GM21737 (cell line): ENCODE data around the gene ASAP3.

Experiments
- ATAC-seq: cut with Tn5 transposase; IDR thresholded peaks from one replicate; pipeline ENCODE4 v1.9.1; 2021; ENCODE audit warnings: mild to moderate bottlenecking, moderate library complexity; ENCODE audit not compliant: unreplicated experiment

Gene ASAP3

DNA sequence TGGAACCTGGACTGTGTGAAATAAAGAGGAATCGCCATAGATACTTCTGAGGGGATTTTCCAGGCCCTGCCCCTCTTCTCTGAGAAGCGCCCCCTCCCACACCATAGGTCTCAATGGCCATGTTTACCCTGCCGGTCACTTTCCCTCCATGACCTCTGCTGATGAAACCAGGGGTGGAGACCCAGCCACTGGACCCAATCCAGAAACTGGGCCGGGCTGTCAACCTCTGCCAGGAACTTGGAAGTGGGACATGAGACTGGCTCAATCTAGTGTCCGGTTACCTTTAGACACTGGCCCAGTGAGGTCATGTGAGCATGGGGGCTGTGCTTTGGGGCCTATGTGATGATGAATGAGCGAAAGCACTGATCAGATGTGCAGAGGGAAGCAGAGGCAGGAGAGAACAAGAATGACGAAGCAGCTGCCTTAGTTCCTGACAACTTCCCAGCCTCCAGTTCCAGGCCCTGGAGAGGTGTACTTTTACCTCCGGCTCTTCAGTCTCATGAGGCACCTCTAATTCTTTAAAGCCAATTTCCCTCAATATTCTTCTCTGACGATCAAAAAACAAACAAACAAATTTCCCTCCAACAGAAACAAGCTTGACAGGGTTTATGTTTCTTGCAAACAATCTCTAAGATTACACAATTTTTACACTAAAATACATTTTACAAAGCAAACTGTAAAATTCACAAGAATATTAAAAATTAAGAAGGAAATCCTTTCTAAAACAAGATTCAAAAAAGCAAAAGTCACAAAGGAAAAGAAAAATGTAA is 4.9 kb downstream of the ASAP3 start:
- no peak for ATAC-seq

DNA sequence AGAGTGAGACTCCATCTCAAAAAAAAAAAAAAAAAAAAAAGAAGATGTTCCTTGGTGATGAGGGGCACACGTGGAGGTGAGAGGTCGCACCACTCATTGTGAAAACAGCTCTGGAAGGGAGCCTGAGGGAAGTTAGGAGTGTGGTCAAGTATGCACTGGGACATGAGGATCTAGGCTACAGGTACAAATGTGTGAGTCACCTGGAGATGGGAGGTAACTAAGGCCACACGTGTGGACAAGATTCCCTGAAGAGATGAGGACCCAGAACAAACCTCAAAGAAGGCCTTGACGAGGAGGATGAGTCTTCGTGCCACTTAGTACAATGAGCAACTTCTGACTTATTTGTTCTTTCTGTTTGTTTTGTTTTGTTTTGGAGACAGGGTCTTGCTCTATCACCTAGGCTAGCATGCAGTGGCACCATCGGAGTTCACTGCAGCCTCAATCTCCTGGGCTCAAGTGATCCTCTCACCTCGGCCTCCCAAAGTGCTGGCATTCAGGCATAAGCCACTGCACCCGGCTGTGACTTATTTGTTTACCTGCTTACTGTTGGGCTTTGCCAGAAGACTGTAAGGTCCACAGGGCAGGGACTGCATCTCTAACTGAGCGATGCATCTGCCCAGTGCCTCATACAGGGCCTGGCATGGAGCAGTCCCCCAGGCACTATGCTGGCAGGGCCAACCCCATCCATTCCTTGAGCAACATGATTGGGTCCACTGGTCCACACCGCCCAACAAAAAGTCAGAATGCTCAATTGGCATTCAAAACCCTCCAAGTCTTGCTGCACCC is 6.4 kb downstream of the ASAP3 start:
- ATAC-seq = no peak

DNA sequence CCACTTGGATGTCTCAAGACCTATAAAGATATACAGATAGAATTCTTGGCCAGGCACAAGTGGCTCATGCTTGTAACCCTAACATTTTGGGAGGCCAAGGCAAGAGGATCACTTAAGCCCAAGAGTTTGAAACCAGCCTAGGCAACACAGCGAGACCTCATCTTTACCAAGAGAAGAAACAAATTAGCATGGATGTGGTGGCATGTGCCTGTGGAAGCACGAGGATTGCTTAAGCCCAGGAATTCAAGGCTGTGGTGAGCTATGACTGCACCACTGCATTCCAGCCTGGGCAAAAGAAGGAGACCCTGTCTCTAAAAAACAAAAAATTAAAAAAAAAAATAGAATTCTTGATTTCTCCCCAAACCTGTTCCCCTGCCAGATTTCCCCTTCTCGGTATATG is 8.3 kb downstream of the ASAP3 start:
- ATAC-seq = no peak

DNA sequence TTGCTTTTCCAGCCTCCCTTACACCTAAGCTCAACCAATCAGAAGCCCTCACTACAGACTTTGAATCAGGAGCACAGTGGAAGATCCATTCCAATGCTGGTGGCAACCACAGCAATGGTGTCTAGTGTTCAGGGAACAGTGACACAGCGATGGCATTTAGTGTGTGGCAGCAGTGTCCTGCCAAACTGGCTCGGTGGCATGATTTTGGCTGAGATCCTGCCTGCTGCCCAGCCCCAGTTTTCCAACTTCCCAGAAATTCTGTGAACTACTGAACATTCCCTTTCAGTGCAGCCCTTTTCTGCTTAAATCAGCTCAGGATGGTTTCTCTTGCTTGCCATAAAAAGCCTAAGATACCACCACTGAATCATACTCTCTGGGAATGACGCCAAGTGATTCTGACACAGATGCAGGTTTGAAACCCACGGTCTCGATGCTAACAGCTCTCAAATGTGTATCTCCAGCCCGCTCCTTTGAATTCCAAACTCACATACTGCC is 8.8 kb downstream of the ASAP3 start:
- ATAC-seq = no peak

DNA sequence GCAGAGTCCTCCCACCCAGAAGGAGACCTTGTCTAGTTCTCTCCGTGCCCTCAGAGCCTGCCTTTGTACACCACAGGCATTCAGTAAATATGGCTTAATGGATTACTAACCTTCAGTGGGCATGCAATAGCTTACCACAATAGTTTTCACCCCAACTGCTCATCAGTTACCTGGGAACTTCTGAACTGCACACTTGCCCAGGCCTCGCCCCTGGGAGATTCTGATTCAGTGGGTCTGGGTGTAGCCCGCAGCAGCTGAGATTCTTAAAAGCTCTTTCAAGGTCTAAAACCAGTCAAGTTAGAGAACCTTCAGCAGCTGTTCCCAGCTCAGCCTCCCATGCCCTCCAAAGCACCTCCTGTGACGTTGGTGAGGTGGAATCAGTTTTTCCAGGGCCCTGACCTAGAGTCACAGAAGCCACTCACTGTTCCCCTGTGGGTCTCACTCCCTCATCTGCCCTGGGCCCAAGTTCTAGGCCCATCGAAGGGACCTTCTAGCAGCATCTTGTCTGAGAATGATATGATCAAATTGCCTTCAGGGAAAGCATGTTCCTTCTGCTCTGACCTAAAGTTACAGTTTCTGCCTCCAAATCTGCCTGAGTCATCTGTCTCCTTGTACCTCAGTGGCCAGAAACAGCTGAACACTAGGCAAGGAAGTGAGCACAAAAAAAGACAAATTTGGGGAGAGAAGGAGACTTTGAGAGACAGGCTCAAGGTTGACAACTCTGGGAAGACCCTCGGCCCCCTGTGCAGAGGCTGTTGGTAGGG is 10.8 kb downstream of the ASAP3 start:
- ATAC-seq = no peak

DNA sequence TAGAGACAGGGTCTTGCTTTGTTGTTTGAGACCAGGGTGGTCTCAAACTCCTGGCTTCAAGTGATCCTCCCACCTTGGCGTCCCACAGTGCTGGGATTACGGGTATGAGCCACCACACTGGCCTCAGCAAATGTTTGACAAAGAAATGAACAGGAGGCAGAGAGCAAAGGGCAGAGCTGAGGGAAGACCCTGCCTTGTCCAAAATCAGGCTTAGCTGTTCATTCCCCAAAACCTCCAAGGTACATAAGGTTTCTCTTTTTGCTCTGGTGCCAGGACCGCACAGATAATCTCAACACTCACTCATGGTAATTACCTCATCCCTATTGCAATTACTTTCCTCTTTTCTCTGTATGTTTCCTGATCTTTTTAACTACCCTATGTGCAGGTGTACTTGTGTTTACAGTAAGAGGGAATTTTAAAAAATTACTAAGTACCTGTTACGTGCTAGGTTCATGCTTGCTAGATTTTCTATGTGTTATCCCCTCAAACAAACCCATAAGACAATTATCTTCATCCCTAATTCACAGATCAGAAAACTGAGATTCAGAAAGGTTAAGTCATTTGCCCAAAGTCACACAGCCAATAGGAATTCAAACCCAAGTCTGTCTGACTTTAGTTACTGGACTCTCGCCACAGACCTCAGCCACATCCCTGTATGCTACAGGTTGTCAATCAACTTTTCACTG is 11.5 kb downstream of the ASAP3 start:
- ATAC-seq = no peak

DNA sequence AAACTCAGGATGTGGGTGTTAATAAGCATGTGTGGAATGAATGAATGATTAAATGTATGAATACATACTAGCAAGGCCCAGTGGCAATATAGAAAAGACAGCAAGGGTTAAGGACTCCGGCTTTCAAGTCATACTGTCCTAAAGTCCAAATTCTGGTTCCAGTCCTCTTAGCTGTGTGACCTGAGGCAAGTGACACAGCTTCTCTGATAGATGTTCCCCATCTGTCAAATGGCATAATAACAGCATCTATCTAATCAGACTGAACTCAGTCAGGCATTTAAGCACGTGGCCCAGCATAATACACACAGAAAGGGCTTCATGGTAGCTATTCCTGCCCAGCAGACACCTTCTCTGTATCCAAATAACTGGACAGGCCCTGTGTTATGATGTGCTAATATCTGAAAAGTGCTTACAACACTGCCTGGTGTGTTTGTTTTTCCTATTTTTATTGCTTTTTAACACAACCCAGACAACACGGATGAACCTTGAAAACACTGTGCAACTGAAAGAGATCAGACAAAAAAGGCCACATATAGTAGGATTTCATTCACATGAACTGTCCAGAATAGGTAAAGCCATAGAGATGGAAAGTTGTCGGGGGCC is 12.4 kb downstream of the ASAP3 start:
- ATAC-seq = no peak

DNA sequence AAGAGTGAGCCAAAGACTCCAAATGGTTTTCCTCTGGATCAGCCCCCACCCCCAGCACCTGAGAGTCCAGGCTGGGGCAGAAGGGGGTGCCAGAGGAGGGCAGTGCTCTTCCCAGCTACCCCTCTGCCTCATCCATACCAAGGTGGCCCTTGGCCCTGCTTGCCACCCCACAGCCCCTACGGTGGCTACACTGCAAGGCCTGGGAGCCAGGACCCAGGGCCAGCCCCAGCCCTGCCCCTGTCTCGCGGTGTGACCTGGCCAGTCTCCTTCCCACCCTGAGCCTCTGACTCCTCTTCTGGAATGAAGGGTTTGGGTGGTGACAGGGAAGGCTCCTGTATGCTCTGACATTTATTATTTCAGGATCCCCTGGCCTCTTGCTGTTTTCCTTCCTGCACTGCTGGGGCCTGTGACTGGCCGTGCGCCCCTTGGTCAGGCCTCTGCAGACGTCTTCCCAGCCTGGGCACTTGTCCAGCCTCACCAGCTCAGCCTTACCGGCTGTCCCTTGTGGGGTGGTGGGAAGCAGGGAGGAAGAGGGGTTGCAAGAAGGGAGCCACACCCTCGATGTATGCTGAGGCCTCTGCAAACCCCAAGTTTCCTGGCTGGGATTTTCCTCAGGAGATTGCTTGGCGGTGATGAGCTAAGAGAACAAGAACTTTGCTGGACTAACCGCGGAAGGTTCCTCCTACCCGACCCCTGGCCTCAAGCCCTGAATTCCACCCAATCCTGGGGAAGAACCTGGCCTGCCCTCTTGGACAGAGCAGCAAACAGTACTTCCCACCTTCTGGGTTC is 13.5 kb downstream of the ASAP3 start:
- no peak for ATAC-seq

DNA sequence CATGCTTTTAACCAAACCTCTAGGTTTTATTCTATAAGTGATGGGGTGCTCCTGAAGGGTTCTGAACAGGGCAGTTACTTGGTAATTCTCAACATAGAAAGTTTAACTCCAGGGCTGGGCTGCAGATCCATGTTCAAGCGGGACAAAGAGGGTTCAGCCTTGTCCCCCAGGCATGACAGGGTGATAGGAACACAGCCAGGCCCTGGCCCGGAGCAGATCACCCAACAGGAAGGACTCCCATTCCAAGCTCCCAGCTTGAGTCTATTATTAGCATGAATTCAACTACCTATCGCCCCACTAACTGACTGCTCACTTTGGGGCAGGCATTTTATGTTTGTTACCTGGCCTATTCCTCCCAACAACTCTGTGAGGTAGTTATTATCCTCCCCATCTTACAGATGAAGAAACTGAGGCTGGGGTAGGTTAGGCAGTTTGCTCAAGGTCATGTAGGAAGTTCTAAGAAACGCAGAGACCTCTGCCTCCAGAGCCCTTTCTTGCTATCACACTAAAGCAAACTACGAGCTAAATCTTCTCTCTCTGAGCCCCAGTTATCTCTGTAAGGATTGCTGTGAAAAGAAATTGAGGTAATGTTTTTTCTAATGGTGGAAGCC is 14.5 kb downstream of the ASAP3 start:
- ATAC-seq = no peak

DNA sequence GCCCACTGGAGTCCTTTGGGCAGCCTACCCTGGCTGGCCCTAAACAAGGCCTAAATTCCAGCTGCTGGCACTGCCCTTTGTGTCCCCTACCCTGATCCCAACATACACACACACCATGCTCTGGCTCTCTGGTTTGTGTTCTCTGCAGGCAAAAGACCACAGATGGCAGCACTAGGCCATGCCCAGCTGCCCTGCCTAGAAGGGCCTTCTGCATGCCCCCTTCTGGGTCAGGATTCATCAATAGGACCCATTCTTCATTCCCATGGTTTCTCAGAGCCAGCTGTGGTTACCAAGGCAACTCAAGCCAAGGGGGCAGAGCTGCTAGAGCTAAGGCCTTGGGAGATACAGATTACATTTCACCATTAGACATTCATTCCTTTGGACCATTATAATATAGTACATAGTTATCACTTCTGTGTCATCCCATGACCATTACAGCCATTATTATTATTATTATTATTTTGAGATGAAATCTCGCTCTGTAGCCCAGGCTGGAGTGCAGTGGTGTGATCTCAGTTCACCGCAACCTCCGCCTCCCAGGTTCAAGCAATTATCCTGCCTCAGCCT is 17.5 kb downstream of the ASAP3 start:
- no peak for ATAC-seq

DNA sequence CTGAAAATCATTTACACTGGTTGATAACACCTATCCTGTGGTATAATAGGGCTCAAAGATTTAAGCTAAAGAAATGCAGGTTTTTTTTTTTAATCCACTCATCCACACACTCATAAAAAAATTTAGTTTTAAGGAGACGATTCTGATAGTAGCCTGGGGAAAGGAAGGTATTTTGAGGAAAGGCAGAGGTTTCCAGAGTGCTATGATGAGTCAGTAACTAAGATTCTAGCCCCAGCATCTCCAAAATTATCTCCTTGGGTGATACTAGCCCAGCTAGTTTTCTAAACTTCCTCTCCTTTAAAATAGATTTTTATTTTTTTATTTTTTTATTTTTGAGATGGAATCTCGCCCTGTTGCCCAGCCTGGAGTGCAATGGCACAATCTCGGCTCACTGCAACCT is 20.7 kb downstream of the ASAP3 start:
- no peak for ATAC-seq

DNA sequence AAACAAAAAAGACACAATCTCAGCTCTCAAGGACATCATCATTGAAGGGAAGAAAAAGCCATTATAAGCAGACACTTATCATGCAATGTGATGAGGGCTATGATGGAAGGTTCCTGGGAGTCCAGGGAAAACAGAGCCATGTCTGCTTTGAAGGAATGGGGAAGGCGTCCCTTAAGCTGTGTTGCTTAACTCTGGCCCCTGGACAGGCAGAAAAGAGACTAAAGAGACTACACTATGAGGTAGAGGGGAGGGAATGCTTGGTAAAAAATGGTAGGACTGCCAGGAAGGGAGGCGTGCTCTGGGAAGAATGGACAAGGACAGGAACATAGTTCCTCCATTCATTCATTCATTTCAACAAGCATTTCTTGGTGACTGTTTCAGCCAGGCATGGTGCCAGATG is 21.2 kb downstream of the ASAP3 start:
- ATAC-seq = no peak

DNA sequence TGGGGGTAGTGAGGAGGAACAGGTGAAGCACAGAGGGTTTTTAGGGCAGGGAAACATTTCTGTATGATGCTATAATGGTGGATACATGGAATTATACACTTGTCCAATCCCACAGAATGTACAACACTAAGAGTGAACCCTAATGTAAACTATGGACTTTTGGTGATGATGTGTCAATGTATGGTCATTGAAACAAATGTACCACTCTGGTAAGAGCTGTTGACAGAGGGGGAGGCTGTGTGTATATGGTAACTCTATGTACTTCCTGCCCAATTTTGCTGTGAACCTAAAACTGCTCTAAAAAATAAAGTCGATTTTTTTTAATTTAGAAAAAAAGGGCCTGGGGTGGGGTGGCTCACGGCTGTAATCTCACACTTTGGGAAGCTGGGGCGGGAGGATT is 22.9 kb downstream of the ASAP3 start:
- no peak for ATAC-seq

DNA sequence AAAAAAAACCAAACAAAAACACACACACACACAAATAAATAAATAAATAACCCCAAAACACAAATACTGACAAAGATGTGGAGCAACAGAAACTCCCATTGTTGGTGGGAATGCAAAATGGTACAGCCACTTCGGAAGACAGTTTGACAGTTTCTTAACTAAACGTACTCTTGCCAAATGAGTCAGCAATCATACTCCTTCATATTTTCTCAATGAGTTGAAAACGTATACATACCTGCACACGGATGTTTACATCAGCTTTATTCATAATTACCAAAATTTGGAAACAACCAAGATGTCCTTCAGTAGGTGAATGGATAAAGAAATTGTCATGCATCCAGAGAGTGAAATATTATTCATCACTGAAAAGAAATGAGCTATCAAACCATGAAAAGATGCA is 23.5 kb downstream of the ASAP3 start:
- no peak for ATAC-seq

DNA sequence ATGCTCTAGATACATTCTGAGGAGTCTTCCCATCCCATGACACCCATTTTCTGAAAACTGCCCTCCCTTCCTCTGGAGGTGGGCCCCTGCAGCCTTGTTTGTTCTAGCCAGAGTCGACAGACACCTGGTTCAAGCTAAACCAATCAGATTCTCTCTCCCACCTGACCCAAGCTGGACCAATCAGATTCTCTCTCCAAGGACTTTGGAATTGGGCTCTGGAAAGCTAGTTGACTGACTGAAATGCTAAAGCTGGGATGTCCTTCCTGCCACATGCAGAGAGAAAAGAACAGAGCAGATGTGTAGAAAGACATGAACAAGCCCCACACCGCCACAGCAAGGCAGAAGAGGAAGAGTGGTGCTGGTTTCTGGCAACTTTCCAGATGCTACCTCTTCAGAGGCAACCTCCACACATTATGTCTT is 24.6 kb downstream of the ASAP3 start:
- no peak for ATAC-seq

DNA sequence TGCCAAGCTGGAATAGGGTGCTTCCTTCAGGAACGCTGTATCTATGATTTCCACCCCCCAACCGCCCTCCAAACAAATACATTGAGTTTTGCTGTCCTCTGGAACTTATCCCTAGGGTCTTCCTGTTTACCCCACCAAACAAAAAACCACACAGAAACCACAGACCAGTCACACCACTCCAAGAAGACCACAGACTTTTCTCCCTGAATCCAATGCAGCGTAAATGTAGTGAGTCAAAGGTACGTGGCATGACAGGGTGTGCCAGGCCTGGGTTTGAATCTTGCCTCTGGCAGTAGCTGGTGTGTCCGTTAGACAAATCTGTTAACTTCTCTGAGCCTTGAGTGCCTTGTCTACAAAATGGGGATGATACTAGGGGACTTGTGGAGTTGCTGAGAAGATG is 27.8 kb downstream of the ASAP3 start:
- ATAC-seq = no peak

DNA sequence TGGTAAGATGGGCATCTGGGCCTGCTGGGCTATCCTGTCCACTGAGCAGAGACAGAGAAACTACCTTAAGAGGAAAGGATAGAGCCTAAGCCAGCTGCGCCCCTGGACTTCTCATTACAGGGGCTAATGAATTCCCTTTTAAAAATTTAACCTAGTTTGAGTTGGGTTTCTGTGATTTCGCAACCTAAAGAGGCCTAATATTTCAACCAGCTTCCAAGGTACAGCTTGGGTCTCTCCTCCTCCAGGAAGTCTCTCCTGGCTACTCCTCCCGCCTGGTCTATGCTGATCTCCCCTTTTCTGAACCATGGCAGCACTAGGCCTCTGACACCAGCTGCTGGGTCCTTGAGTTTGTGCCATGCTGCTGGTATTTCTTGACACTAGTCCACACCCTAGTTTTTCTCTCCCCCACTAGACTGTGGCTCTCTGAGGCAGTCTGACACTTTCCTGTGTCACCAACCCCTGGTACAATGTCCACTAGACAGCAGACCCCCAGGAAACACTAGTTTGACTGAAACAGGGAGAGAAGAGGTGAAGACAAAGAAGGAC is 30.5 kb downstream of the ASAP3 start:
- ATAC-seq = no peak

DNA sequence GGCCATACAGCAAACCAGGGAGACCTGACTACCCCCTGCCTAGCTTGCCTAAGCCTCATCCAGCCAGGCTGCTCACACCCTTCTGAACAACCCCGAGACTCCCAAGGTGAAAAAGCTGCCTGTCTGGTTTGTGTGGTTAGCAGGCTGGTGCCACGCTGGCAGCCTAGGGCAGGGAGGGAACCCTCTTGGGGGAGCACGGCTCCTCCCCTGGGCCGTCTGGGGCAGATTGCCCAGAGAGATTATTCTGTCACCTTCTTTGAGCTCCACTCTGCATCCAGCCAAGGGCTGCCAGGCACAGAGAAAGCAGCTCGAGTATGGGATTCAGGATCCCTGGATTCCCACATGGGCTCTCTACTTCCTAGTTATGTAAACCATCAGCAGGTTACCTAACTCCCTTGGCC is 32.0 kb downstream of the ASAP3 start:
- no peak for ATAC-seq

DNA sequence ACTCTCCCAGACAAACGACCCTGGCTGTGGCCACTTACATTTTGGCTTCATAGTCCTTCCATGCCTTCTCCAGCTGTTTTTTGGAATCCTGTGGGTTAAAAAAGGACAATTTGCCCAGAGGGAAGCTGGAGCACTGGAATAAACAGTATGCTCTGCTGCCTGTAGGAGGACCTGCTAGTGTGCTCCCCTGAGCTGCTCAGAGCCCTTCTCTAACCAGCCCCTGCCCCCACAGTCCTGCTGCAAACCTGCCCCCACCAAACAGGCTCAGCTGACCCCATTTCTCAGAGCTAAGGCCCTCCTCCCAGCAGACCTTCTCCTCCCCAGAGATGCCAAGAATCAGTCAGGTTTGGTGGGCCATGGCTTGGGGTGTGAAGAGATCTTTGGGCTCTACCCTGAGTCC is 32.5 kb downstream of the ASAP3 start:
- no peak for ATAC-seq
